NAMALWA (cell line): ENCODE results near the gene UBALD2.
"Not testable (repeated sequence)": the region's sequence is repeated elsewhere in the genome, so short reads cannot be mapped to it uniquely, and the experiment has no call there.

Experiments
- DNase-seq: peaks from one replicate; pipeline ENCODE4 v3.0.0-alpha.2; 2015; ENCODE audit warnings: low spot score

The UBALD2 gene

DNA sequence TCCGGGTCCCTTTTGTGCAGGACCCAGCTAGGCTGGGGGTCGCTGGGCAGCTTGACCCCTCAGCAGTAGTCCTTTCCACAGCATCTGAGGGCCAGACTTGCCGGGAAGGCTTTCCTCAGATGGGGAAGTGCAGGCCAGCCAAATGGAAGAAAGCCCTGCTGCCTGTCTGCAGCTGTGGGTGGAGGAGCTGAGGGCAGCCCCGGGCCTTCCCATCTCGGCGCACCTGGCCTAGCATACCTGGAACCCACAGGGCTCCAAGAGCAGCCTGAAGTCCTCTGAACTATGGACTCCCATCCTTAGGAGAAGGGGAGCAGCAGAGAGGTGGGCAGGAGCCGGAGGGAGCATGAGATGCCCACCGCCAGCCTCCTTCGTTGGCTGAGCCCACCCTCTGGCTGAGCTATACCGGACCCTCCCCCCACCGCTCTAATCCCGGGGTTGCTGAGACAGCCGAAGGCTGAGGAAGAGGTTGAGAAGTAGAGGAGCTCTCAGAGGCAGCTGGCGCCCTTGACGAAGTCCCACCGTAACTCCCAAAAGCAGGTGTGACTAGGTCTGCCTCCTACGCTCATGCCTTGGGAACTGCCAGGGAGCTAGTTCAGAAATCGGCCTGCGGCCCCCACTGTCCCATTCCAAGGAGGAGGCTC is 13.2 kb downstream of the UBALD2 start:
- no peak for DNase-seq

DNA sequence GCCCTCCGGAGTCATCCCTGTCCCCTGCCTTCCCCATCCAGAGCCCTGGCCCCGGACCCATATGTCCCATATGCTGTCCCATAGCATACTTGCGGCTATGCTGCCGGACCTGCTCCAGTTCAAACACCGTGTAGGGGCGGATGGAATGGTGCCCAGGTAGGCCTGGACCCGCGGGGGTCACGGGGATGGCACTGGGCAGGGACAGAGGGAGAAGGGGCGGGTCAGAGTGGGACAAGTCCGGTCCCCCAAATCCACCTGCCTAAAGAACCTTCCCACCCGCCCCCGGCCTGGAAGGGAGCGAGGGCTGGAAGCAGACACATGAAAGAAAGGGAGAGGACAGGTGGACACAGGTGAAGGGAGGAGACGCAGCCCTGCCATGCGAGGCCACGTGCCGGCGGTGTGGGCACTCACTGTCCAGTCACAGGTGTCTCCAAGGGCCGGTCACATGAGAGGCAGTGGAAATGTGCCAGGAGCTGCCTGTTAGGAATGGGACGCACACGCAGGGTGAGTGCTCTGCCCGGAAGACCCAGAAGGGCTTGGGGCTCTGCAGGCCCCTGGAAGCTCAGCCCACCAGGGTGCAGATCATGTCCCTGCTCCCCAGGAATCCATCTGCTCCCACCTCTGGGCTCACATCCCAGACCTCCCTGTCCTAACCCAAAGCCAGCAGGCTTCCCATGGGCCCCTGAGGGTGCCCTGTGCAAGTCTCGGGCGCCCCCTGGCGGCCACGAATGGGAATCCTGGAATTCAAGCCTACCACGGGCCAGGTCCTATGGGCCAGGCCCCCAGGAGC is 14.0 kb downstream of the UBALD2 start:
- DNase-seq: peak; percentile 83

DNA sequence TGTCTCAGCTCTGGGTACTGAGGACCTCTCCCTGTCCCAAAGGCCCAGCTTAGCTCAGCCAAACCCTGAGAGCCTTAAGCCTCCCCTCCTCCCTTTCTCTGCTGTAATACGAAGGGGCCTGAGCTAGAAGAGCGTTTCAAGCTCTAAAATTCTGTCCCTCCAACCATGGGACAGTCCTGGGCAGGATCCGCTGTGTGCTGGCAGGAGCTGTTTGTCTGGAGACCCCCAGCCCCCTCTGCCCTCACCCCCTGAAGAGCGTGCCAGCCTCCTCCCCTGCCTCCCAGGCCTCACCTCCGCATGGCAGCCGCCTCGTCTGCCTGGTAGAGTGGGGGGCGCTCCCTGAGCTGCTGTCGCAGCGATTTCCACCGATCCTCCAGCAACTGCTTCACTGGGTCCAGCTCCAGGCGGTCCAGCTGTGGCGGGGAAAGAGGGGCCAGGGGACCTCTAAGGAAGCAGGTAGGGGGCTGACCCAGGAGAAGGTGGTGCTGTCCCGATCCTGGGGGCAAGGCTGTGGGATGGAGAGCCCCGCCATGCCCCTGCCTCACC is 14.7 kb downstream of the UBALD2 start:
- no peak for DNase-seq

DNA sequence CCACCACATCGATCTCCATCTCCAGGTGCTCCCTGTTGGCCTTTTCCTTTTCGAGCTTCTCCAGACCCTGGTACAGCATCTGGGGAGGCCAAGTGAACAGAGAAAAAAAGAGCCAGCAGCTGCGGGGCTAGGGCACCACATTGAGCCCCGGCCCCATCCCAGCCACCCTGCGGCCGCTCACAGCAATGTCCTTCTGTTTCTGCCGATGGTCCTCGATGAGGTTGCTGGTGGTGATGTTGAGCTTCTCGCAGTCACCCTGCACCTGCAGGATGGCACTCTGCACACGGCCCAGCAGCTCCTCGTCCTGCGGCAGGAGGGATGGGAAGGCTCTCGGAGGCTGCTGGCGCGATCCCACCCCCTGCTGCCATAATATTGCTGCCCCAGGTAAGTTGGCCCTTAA is 15.5 kb downstream of the UBALD2 start:
- no peak for DNase-seq

GRCh38 chr17:76281573-76282371 is 16.6 kb downstream of the UBALD2 start:
- no peak for DNase-seq

DNA sequence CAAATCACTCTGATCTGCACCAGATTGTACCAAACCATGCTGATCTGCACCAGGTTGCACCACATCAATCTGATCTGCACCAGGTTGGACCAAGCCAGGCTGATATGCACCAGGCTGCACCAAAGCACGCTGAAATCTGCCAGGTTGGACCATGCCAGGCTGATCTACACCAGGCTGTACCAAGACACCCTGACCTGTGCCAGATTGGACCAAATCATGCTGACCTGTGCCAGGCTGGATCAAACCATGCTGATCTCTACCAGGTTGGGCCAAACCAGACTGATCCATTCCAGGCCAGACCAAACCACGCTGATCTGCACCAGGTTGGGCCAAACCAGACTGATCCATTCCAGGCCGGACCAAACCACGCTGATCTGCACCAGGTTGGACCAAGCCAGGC is 27.4 kb downstream of the UBALD2 start:
- no peak for DNase-seq

GRCh38 chr17:76293106-76293505 is 28.0 kb downstream of the UBALD2 start:
- DNase-seq: no peak

- no peak for DNase-seq
These were observed 31.0 kb downstream of the UBALD2 start for GRCh38 chr17:76296186-76296585.

DNA sequence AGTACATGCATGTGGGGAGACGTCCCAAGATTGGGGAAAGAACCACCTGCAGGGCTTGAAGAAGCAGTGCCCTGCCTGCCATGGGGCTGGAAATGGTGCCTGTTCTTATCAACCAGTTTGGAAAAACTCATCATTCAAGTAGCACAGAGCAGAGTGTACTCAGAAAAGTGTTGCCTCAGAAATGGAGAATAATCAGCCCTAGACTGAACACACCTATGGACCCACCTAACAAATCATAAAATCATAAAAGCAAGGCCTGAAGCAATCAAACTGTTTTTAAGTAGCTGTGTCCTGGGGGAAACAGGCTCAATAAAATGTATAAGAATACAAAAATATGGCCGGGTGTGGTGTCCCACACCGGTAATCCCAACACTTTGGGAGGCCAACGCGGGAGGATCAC is 31.7 kb downstream of the UBALD2 start:
- no peak for DNase-seq

DNA sequence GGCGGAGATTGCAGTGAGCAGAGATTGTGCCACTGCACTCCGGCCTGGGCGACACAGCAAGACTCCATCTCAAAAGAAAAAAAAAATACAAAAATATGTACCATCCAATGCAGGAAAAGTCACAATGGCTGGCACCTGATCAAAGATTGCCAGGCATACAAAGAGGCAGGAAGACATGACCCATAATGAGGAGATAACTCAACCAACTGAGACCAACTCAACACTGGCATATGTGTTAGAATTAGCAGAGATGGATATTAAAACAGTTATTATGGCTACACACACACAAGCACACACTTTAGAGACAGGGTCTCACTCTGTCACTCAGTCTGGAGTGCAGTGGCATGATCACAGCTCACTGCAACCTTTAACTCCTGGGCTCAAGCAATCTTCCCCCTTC is 32.3 kb downstream of the UBALD2 start:
- DNase-seq: no peak

GRCh38 chr17:76304226-76305134 is 39.3 kb downstream of the UBALD2 start:
- no peak for DNase-seq

- not testable (repeated sequence) for DNase-seq
These were observed 39.9 kb downstream of the UBALD2 start for GRCh38 chr17:76305135-76305454.

- no peak for DNase-seq
These were observed 42.3 kb downstream of the UBALD2 start for GRCh38 chr17:76307299-76307965.

DNA sequence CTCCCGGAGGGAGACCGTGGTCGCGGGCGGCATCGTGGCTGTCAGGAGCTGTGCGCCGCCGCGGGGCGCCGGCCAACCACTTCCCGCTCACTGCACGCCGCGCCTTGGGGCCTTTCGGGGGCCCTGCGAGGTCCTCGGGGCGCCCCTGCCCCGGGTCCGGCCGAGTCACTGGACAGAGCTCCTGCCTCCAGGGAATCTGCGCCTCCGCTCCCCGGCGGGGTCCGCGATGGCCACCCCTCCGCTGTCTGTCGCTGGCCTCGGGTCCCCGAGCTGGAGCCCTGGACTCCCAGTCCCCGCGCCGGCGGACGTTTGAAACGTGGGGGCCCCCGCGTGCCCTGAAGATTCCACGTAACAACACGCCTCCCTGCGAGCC is 42.8 kb downstream of the UBALD2 start, which contains the start of gene QRICH2:
TSS of gene QRICH2 (minus strand) at position 311 of the 373 bp plus-strand sequence. CDS start at position 33, 278 bp downstream.
- no peak for DNase-seq

DNA sequence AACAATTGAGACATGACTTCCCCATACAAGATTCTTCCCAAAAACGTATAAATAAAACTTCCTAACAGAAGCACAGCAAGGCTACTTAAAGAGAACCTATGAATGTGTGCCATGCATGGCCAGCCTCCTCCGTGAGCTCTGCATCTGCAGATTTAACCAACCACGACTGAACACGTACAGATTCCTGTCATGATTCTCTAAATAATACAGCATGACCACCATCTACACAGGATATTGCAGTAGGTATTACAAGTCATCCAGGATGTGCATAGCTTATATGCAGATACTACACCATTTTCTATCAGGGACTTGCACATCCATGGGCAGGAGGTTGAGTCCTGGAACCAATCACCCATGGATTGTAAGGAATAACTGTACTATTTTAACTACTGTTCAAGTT is 44.3 kb downstream of the UBALD2 start:
- peak; percentile 48 for DNase-seq

GRCh38 chr17:76312735-76313134 is 47.6 kb downstream of the UBALD2 start:
- no peak for DNase-seq

GRCh38 chr17:76314392-76315227 is 49.5 kb downstream of the UBALD2 start:
- no peak for DNase-seq

DNA sequence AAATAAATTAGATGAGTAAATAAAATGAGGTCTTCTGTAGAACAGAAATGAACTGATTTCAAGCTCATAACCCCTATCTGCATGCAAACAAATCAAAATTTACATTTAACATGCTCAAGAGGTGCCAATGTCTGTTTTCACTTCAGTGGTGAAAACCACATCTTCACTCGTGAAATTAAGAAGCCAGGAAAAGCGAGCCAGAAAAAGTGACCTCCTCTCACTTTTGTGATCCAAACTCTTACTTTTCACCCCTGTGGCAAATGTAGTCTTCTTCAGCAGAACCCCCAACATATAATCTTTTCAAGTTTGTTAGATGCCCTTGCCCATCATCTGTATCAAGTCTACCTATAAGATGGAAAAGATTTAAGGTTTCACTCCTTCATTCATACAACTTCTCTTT is 52.4 kb downstream of the UBALD2 start:
- DNase-seq: no peak

DNA sequence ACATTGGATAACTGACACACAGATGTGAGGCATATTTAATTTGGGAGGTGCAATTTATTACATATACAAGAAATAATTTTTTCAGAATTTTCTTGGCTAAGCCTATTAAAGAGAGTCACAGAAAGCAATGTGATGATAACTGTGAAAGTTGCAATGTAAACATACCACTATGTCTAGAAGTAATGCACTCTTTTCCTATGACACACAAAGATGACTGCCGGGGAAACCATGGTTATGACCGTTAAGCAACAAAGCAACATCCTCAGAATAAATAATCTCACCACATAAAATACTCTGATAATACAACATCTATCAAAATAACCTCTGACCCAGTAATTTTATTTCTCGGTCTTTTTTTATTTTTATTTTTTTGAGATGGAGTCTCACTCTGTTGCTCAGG is 53.4 kb downstream of the UBALD2 start:
- DNase-seq: no peak
